ENCODE measurements around the gene OR4D6. TPM values are rescaled to one million over a fixed set of nuclear protein-coding genes. Genes with fewer than 3 reads are reported as not detected.

The OR4D6 gene
- total RNA-seq, 1 experiment from 2014 or later = not detected

GRCh38 chr11:59459916-59460315, 3.2 kb downstream of the OR4D6 start:
- H3K27ac Mint-ChIP-seq = no peak overlapping the region
- no peak overlapping the region for H2BK20ac ChIP-seq (ENCODE audit: low read depth, low read length, poor library complexity, severe bottlenecking)
- H2BK15ac ChIP-seq (ENCODE audit: low read depth, low read length) = no peak overlapping the region
- no peaks in the 10 kb centered on the region for H3K9me3 Mint-ChIP-seq
- no peak overlapping the region for H4K91ac ChIP-seq (ENCODE audit: insufficient read length, low read depth, low read length)
- no peak overlapping the region for H2BK120ac ChIP-seq (ENCODE audit: low read depth, low read length, poor library complexity, severe bottlenecking)
- no peaks in the 10 kb centered on the region for H3K79me2 ChIP-seq (ENCODE audit: insufficient read depth, low read length)
- no peak overlapping the region for H3K4me2 ChIP-seq (ENCODE audit: insufficient read depth, insufficient read length, low read length)
- no peaks in the 10 kb centered on the region for H3K9me3 ChIP-seq (ENCODE audit: control insufficient read depth, low read depth, low read length)
- no peak overlapping the region for H4K5ac ChIP-seq (ENCODE audit: insufficient read length, low read depth, low read length)
- no peak for DNase-seq
- no peaks in the 10 kb centered on the region for H3K36me3 Mint-ChIP-seq (ENCODE audit: insufficient read depth in 1 of 3, low read depth in 3 of 3)
- no peak overlapping the region for H3K4me3 Mint-ChIP-seq
- no peaks in the 10 kb centered on the region for H3K27me3 Mint-ChIP-seq (ENCODE audit: low read depth)
- no peak overlapping the region for H3K56ac ChIP-seq (ENCODE audit: insufficient read length, low read depth, low read length)
- no peaks in the 10 kb centered on the region for H3K27me3 ChIP-seq (ENCODE audit: insufficient read depth, low read length)
- no peaks in the 10 kb centered on the region for H3K23me2 ChIP-seq (ENCODE audit: insufficient read length, low read depth, low read length, poor library complexity, severe bottlenecking)
- no peak overlapping the region for H2BK12ac ChIP-seq (ENCODE audit: insufficient read length, low read depth, low read length)
- no peak overlapping the region for H2BK5ac ChIP-seq (ENCODE audit: insufficient read length, low read length)
- TF ChIP-seq, protein P1, sequence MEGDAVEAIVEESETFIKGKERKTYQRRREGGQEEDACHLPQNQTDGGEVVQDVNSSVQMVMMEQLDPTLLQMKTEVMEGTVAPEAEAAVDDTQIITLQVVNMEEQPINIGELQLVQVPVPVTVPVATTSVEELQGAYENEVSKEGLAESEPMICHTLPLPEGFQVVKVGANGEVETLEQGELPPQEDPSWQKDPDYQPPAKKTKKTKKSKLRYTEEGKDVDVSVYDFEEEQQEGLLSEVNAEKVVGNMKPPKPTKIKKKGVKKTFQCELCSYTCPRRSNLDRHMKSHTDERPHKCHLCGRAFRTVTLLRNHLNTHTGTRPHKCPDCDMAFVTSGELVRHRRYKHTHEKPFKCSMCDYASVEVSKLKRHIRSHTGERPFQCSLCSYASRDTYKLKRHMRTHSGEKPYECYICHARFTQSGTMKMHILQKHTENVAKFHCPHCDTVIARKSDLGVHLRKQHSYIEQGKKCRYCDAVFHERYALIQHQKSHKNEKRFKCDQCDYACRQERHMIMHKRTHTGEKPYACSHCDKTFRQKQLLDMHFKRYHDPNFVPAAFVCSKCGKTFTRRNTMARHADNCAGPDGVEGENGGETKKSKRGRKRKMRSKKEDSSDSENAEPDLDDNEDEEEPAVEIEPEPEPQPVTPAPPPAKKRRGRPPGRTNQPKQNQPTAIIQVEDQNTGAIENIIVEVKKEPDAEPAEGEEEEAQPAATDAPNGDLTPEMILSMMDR (conservative IDR thresholded peaks at IDR 0.05) = no peak
- no peak overlapping the region for H3K27ac ChIP-seq (ENCODE audit: insufficient read length, low read depth, low read length)
- H2AFZ ChIP-seq (ENCODE audit: low read length) = no peak overlapping the region
- no CpG with 5 or more reads among the region's 3 CpGs for WGBS (ENCODE audit: extremely low coverage, insufficient read length, low lambda C conversion rate)
- H3K23ac ChIP-seq (ENCODE audit: insufficient read length, low read depth, low read length) = no peak overlapping the region
- no peak overlapping the region for H3K18ac ChIP-seq (ENCODE audit: insufficient read length, low read depth, low read length)
- H3K4me1 Mint-ChIP-seq = peaks cover 0 to 4% of the 10 kb centered on the region in 2 experiments; a peak in 1 of 4 replicates
- no peak overlapping the region for H3K4ac ChIP-seq (ENCODE audit: low read depth, low read length)
- no peak overlapping the region for H3K9ac ChIP-seq (ENCODE audit: extremely low read depth, insufficient read length, low read length)
- no peak overlapping the region for H3T11ph ChIP-seq (ENCODE audit: low read length)
- H4K8ac ChIP-seq (replicated peaks; ENCODE audit: insufficient read length, low read depth, low read length) = no peak overlapping the region
- no peaks in the 10 kb centered on the region for H4K20me1 ChIP-seq (ENCODE audit: control insufficient read depth, insufficient read depth, insufficient read length)
- H3K79me1 ChIP-seq (ENCODE audit: insufficient read depth, low read depth, low read length, poor library complexity, severe bottlenecking) = no peaks in the 10 kb centered on the region
- no peak overlapping the region for H3K14ac ChIP-seq (ENCODE audit: insufficient read depth, low read length)
- no peaks in the 10 kb centered on the region for H3K4me1 ChIP-seq (ENCODE audit: insufficient read depth, low read length)
- no peak overlapping the region for H2AK5ac ChIP-seq (ENCODE audit: insufficient read length, low read length)
